EH (cell line): Measurements from ENCODE around the gene P2RY2.

Experiments used
- DNase-seq: peaks from one replicate; pipeline ENCODE4 v3.0.0-alpha.2; 2015; ENCODE audit warnings: low read depth

P2RY2 gene

GRCh38 chr11:73218106-73218829 is at the start of gene P2RY2:
TSS of gene P2RY2 (plus strand) at chr11:73218281. CDS start at chr11:73234160, 15,879 bp downstream.
- peak; percentile 44 for DNase-seq

- DNase-seq = peak; percentile 25
Measured at GRCh38 chr11:73168925-73169579, 49.0 kb upstream of the P2RY2 start.

GRCh38 chr11:73170140-73170539 is 47.9 kb upstream of the P2RY2 start:
- DNase-seq = peak; percentile 31

- DNase-seq = peak; percentile 55
Measured at GRCh38 chr11:73171436-73172161, 46.5 kb upstream of the P2RY2 start.

- DNase-seq = no peak
Measured at GRCh38 chr11:73172992-73173656, 45.0 kb upstream of the P2RY2 start.

- DNase-seq = no peak
Measured at GRCh38 chr11:73173755-73174494, 44.2 kb upstream of the P2RY2 start.

- DNase-seq = no peak
Measured at GRCh38 chr11:73174495-73174791, 43.6 kb upstream of the P2RY2 start.

GRCh38 chr11:73175551-73176144 is 42.4 kb upstream of the P2RY2 start:
- peak; percentile 42 for DNase-seq

GRCh38 chr11:73176145-73176873 is 41.8 kb upstream of the P2RY2 start:
- DNase-seq = no peak

- DNase-seq = no peak
Measured at GRCh38 chr11:73176874-73177155, 41.3 kb upstream of the P2RY2 start.

GRCh38 chr11:73177380-73177777 is 40.7 kb upstream of the P2RY2 start:
- peak; percentile 44 for DNase-seq

- DNase-seq = peak; percentile 94
Measured at GRCh38 chr11:73177778-73178539, 40.1 kb upstream of the P2RY2 start.

- DNase-seq = no peak
Measured at GRCh38 chr11:73178681-73179080, 39.4 kb upstream of the P2RY2 start.

- no peak for DNase-seq
Measured at GRCh38 chr11:73182824-73183321, 35.2 kb upstream of the P2RY2 start.

- DNase-seq = peak; percentile 76
Measured at GRCh38 chr11:73184953-73185671, 33.0 kb upstream of the P2RY2 start.

- peak; percentile 96 for DNase-seq
Measured at GRCh38 chr11:73185680-73186293, 32.3 kb upstream of the P2RY2 start.

- DNase-seq = no peak
Measured at GRCh38 chr11:73186294-73186850, 31.7 kb upstream of the P2RY2 start.

- no peak for DNase-seq
Measured at GRCh38 chr11:73186886-73187285, 31.2 kb upstream of the P2RY2 start.

- DNase-seq = no peak
Measured at GRCh38 chr11:73187854-73188253, 30.2 kb upstream of the P2RY2 start.
